ENCODE measurements around the gene RSPO4.
"Not testable (repeated sequence)": the region's sequence is repeated elsewhere in the genome, so short reads cannot be mapped to it uniquely, and the experiment has no call there.

Gene RSPO4

DNA sequence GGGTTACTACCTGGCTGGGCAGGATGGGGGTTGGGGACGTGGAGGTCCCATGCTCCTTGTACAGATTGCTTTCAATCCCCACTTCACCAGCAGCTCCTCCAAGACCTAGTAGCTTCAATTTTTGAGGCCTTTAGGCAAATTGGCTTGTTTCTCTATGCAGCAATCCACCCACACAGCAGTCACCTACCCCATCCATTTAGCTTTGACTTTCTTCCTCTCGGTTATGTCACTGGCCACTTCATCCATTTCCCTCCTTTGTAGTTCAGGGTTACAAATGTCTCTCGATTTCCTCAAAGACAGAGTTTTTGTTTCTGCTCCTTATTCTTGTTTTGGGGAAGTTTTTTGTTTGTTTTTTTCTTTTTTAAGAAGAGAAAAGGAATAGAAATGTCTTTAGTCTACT lies 33.4 kb upstream of the RSPO4 start:
- no peak for DNase-seq

DNA sequence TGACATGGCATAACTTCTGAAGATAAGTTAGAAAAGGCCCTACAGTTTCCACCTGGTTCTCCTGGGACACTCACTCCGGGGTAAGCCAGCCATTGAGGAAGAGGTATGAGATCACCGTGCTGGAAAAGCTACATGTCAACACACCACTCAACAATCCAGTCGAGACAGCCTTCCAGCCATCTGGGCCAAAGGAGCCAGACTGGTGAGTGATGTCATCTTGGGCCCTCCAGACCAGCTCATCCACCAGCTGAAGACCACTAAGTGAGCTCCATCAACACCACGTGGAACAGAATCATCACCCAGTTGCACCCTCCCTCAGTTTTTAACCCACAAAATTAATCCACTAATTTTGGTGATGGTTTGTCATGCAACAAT lies 32.3 kb upstream of the RSPO4 start:
- no peak for DNase-seq
- H3K27me3 ChIP-seq: no peaks in the 10 kb centered on the region
- TF ChIP-seq, protein P1, sequence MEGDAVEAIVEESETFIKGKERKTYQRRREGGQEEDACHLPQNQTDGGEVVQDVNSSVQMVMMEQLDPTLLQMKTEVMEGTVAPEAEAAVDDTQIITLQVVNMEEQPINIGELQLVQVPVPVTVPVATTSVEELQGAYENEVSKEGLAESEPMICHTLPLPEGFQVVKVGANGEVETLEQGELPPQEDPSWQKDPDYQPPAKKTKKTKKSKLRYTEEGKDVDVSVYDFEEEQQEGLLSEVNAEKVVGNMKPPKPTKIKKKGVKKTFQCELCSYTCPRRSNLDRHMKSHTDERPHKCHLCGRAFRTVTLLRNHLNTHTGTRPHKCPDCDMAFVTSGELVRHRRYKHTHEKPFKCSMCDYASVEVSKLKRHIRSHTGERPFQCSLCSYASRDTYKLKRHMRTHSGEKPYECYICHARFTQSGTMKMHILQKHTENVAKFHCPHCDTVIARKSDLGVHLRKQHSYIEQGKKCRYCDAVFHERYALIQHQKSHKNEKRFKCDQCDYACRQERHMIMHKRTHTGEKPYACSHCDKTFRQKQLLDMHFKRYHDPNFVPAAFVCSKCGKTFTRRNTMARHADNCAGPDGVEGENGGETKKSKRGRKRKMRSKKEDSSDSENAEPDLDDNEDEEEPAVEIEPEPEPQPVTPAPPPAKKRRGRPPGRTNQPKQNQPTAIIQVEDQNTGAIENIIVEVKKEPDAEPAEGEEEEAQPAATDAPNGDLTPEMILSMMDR (IDR thresholded peaks at IDR 0.05; ENCODE audit: low read depth, low read length): no peak
- H3K4me1 ChIP-seq: no peaks in the 10 kb centered on the region
- no peaks in the 10 kb centered on the region for H3K36me3 ChIP-seq
- no peak overlapping the region for H3K4me3 ChIP-seq (ENCODE audit: low read depth, low read length)
- H3K9me3 ChIP-seq: no peaks in the 10 kb centered on the region

More for the DNA sequence above, 33.4 kb upstream of the RSPO4 start:
- Histone ChIP-seq H3K9me3 (no peaks in the 10 kb centered on the region), H3K4me1 (no peaks in the 10 kb centered on the region), H3K27me3 (no peaks in the 10 kb centered on the region), H3K4me3 (ENCODE audit: low read depth, low read length) (no peak overlapping the region), H3K36me3 (no peaks in the 10 kb centered on the region)
- TF ChIP-seq, protein P1 (IDR thresholded peaks at IDR 0.05; ENCODE audit: low read depth, low read length): no peak

DNA sequence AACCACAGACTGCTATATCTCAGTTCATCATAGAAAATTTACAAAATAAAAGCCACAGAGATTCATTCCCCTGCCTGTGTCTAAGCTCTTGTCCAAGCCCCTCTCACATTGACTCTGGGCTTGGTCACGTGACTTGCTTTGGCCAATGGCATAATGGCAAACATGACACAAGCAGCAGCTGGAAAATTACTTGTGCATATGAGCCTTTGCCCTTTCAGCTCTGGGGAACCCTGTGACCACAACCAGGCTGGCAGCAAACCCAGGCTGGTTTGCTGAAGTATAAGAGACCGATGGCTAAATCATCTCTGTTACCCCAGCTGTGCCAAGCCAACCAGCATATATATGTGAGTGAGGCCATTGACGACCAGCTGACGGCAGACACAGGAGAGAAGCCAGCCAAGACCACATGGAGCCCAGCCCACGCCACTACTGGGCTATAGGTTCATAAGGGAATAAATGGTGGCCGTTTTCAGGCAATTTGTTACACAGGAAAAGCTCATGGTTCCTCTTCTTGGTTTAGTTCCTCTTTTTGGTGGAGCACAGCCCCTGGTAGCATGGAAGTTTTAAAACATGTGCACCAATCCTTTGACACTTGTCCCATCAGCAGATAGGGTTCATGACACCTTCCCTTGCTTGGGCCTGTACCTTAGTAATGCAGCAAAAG lies 31.8 kb upstream of the RSPO4 start:
- Histone ChIP-seq H3K4me3 (ENCODE audit: low read depth, low read length) (no peak overlapping the region), H3K27me3 (no peaks in the 10 kb centered on the region), H3K36me3 (no peaks in the 10 kb centered on the region), H3K9me3 (no peaks in the 10 kb centered on the region), H3K4me1 (no peaks in the 10 kb centered on the region)
- DNase-seq: peak; percentile 16
- TF ChIP-seq, protein P1 (IDR thresholded peaks at IDR 0.05; ENCODE audit: low read depth, low read length): no peak

DNA sequence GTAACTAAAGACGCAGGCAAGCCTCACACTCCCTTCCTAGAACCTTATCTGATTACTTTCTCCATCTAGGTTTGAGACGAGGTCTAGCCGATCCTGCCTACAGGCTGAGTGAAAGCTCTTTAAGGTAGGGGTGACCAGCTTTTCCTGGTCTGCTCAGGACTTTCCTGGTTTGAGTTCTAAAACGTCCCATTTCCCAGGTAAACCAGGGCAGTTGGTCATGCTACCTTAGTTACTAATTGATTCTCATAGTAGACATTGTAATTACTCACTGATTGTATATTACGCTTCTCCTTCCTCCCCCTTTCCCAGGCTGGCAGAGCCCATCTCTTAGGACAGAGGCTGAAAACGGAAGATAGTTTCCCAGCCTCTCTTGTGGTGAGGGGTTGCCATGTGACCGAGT lies 27.9 kb upstream of the RSPO4 start:
- DNase-seq: no peak
- no peaks in the 10 kb centered on the region for H3K9me3 ChIP-seq
- TF ChIP-seq, protein P1 (IDR thresholded peaks at IDR 0.05; ENCODE audit: low read depth, low read length): no peak

DNA sequence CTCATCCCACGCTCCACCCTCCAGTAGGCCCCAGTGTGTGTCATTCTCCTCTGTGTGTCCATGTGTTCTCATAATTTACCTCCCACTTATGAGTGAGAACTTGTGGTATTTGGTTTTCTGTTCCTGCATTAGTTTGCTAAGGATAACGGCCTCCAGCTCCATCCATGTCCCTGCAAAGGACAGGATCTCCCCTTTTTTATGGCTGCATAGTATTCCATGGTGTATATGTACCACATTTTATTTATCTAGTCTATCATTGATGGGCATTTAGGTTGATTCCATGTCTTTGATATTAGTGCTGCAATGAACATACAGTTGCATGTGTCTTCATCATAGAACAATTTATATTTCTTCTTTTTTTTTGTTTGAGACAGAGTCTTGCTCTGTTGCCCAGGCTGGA lies 24.1 kb upstream of the RSPO4 start:
- not testable (repeated sequence) for DNase-seq; H3K36me3 ChIP-seq; H3K4me1 ChIP-seq; H3K27me3 ChIP-seq; H3K4me3 ChIP-seq (ENCODE audit: low read depth, low read length); H3K9me3 ChIP-seq

More for the DNA sequence above, 27.9 kb upstream of the RSPO4 start:
- no peaks in the 10 kb centered on the region for H3K4me1 ChIP-seq
- H3K4me3 ChIP-seq (ENCODE audit: low read depth, low read length): no peak overlapping the region
- H3K27me3 ChIP-seq: no peaks in the 10 kb centered on the region
- H3K36me3 ChIP-seq: no peaks in the 10 kb centered on the region

DNA sequence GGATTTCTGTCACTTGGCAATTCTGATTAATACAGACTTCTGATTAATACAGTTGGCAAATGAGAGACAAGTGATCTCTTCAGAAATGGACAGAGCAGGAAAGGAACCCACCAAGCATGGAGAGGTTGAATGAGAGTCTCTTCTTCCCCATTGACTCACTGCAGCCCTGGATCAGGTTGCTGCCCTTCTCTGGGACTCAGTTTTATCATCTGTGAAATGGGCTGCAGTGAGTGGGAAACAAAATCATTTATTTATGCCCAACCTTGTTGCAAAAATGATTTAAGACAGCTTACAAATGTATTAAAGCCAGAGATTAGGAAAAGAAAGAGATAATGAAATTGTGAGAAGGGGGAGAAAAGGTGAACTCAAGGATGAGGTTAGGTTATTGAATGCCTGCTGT lies 20.8 kb upstream of the RSPO4 start:
- Histone ChIP-seq H3K9me3 (no peaks in the 10 kb centered on the region), H3K4me3 (ENCODE audit: low read depth, low read length) (no peak overlapping the region), H3K4me1 (no peaks in the 10 kb centered on the region), H3K27me3 (no peaks in the 10 kb centered on the region), H3K36me3 (no peaks in the 10 kb centered on the region)
- TF ChIP-seq, protein P1 (IDR thresholded peaks at IDR 0.05; ENCODE audit: low read depth, low read length): no peak
- no peak for DNase-seq

All from BE2C (cell line).